ENCODE measurements around the gene CPE. TPM values are rescaled to one million over a fixed set of nuclear protein-coding genes. Genes with fewer than 3 reads are reported as not detected.

CPE gene
- total RNA-seq, 1 experiment from 2014 or later, result 0.92 TPM

DNA sequence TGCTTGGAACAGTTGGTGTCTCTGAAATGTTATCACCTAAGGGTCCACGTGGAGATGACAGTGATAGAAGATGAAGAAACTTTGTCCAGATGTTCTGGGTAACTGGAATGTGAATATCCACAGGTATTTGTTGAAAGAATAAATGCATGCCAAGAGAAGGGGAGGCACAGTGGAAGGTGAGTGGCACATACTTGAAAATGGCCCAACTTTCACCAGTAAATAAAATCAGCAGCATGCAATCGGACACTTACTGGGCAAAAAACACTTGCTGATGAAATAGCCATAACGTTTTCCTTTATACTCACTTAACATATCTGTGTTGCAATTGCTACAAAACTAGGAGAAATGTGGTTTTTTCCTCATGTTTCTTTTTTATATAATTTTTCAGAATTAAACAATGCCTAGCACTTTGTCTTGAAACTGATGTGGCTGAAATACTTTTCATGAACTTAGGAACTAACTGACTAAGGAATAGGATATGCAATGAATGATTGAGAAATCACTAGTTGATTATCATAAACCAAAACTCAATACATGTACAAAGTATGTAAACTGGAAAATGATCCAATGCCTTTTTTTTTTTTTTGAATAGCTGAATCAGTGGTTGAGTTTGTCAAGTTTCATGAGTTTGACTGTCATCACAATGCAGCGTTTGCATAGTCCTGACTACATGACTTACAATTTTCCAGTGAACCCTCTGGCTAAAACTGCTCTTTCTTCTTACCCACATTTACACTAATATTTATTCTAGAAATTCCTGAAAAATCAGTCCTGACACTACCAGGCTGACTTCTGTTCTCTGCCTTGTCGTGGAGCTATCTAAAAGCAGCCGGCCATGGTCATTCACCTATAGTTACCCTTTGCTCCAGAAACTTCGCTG, 127.4 kb downstream of the CPE start:
- no peaks in the 10 kb centered on the region for H3K27me3 ChIP-seq (ENCODE audit: control insufficient read depth, insufficient read depth, low read length)
- H3K27ac ChIP-seq (ENCODE audit: low read length), result no peak overlapping the region
- ATAC-seq (no peak), DNase-seq (ENCODE audit: low read depth, low spot score) (no peak)
- ChIA-PET CTCF (no interaction called here), POLR2A (no interaction called here)
- H3K9me3 ChIP-seq (ENCODE audit: control insufficient read depth, insufficient read depth, low read depth, low read length), result no peaks in the 10 kb centered on the region
- no peak for TF ChIP-seq REST (IDR thresholded peaks at IDR 0.05; ENCODE audit: insufficient read depth in 1 of 2, low read depth in 2 of 2, low read length in 1 of 2)
- BruUV-seq (replicated peaks), result no TSS peak
- no peak overlapping the region for H3K4me3 ChIP-seq (ENCODE audit: low read depth in 2 of 2, low read length in 2 of 2)
- intact Hi-C loops (cut with micrococcal nuclease; ENCODE audit: unreplicated experiment) (no loop called here), in situ Hi-C loops (cut with HindIII; ENCODE audit: low pct_unique_long_range_greater_than_20kb, low sequenced_read_pairs) (no loop called here)
- no peaks in the 10 kb centered on the region for H3K4me1 ChIP-seq (ENCODE audit: control insufficient read depth, insufficient read depth, low read length)
- H3K36me3 ChIP-seq (ENCODE audit: control insufficient read depth, insufficient read depth, low read length), result no peaks in the 10 kb centered on the region

GRCh38 chr4:165506849-165507248, 128.0 kb downstream of the CPE start:
- Histone ChIP-seq H3K4me1 (ENCODE audit: control insufficient read depth, insufficient read depth, low read length) (no peaks in the 10 kb centered on the region), H3K27me3 (ENCODE audit: control insufficient read depth, insufficient read depth, low read length) (no peaks in the 10 kb centered on the region), H3K9me3 (ENCODE audit: control insufficient read depth, insufficient read depth, low read depth, low read length) (no peaks in the 10 kb centered on the region), H3K27ac (ENCODE audit: low read length) (no peak overlapping the region), H3K4me3 (ENCODE audit: low read depth in 2 of 2, low read length in 2 of 2) (no peak overlapping the region), H3K36me3 (ENCODE audit: control insufficient read depth, insufficient read depth, low read length) (no peaks in the 10 kb centered on the region)
- no peak for DNase-seq (ENCODE audit: low read depth, low spot score)
- TF ChIP-seq REST (IDR thresholded peaks at IDR 0.05; ENCODE audit: insufficient read depth in 1 of 2, low read depth in 2 of 2, low read length in 1 of 2) (no peak), POLR2AphosphoS5 (IDR thresholded peaks at IDR 0.05; ENCODE audit: low read depth, low read length) (no peak), TCF7L2 (IDR thresholded peaks at IDR 0.05; ENCODE audit: low read depth, low read length) (no peak), SIN3A (IDR thresholded peaks at IDR 0.05; ENCODE audit: borderline replicate concordance, insufficient read depth, low read depth, low read length) (no peak)
- TF ChIP-seq, protein P1, sequence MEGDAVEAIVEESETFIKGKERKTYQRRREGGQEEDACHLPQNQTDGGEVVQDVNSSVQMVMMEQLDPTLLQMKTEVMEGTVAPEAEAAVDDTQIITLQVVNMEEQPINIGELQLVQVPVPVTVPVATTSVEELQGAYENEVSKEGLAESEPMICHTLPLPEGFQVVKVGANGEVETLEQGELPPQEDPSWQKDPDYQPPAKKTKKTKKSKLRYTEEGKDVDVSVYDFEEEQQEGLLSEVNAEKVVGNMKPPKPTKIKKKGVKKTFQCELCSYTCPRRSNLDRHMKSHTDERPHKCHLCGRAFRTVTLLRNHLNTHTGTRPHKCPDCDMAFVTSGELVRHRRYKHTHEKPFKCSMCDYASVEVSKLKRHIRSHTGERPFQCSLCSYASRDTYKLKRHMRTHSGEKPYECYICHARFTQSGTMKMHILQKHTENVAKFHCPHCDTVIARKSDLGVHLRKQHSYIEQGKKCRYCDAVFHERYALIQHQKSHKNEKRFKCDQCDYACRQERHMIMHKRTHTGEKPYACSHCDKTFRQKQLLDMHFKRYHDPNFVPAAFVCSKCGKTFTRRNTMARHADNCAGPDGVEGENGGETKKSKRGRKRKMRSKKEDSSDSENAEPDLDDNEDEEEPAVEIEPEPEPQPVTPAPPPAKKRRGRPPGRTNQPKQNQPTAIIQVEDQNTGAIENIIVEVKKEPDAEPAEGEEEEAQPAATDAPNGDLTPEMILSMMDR (IDR thresholded peaks at IDR 0.05), result no peak
- in situ Hi-C loops (cut with HindIII; ENCODE audit: low pct_unique_long_range_greater_than_20kb, low sequenced_read_pairs) (no loop called here), intact Hi-C loops (cut with micrococcal nuclease; ENCODE audit: unreplicated experiment) (no loop called here)
- no peak for ATAC-seq
- no TSS peak for BruUV-seq (replicated peaks)
- ChIA-PET CTCF (no interaction called here), POLR2A (no interaction called here)

All from Panc1 (cell line).